NCI-H128 (cell line): Measurements from ENCODE around the gene NOL4.
"Not testable (repeated sequence)": the region's sequence is repeated elsewhere in the genome, so short reads cannot be mapped to it uniquely, and the experiment has no call there.

Experiments
- DNase-seq: peaks from one replicate; lab custom pipeline; 2025; ENCODE audit not compliant: unreplicated experiment; lab: John Stamatoyannopoulos, UW

Gene NOL4

GRCh38 chr18:34224423-34225217 lies at the start of gene NOL4:
Gene NOL4 (minus strand): TSS chr18:34224913. CDS start chr18:34223253, 1,660 bp downstream.
- peak; percentile 98 for DNase-seq

GRCh38 chr18:34266029-34266428 lies 41.3 kb upstream of the NOL4 start:
- not testable (repeated sequence) for DNase-seq

- DNase-seq = no peak
Observed at GRCh38 chr18:34261865-34262780, 37.4 kb upstream of the NOL4 start.

DNA sequence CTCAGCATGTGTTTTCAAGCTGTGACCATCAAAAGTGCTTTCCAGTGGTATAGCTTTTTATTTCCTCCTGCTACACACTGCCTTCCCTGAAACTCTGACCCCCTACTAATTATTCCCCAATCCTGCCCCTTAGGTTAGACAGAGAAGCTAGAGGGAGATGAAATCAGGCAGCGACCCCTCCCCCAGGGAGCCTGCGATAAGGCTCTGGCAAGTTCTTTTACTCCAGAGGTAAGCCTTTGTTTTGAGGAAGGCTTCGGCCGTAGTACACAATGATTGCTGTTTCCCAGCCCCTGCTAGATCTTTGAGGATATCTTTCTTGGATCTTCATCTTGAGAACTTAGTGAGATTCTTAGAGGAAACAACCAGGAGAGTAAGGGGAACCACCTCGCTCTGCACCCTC lies 33.5 kb upstream of the NOL4 start:
- DNase-seq = no peak

GRCh38 chr18:34251919-34252318 lies 27.2 kb upstream of the NOL4 start:
- DNase-seq = no peak

- DNase-seq = no peak
Observed at GRCh38 chr18:34248727-34249126, 24.0 kb upstream of the NOL4 start.

DNA sequence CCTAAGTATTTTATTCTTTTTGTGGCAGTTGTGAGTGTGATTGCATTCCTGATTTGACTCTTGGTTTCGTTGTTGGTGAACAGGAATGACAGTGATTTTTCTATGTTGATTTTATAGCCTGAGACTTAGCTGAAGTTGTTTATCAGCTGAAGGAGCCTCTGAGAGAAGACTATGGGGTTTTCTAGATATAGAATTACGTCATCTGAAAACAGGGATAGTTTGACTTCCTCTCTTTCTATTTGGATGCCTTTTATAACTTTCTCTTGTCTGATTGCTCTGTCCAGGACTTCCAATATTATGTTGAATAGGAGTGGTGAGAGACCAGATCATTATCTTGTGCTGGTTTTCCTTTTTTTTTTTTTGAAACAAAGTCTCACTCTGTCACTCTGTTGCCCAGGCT lies 18.0 kb upstream of the NOL4 start:
- DNase-seq = no peak

- not testable (repeated sequence) for DNase-seq
Observed at GRCh38 chr18:34233781-34234388, 9.2 kb upstream of the NOL4 start.

DNA sequence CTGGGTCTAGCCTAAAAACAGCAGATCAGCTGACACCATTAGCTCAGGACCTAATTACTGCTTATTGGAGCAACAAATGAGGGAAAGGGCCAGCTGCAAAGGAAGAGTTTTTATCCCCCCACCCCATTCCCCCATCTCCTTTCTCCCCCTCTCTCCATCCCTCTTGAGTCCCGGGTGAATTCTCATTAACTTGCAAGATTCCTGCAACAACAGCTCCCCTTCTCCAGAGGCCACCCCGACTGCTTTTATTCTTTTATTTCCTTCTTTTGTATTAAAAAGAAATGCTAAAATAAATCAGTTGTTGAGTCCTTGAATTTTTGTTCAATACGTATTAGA lies 473 bp upstream of the NOL4 start:
- DNase-seq = no peak

DNA sequence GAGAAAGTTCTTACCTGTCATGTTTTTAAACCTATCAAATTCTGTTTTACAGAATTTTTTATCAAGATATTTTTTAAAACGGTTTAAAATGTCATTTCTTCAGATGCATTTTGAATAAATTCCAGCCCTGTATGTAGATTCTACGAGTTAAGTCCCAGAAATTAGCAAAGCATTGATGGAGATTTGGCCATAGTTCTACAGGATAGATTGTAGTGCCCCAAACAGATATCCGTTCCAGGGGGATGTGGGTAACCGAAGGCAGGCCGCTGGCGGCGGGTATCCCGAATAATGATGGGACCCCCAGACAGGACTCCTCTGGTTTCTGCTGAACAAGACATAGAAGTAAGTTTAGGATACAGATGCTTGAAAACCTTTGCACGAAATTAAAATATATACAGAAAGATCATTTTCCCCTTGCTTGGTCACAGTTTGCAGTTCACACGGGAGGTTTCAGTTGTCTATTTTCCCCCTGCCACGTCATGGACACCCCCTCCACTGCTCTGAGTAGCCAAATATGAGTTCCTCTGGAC lies 755 bp downstream of the NOL4 start:
- no peak for DNase-seq

GRCh38 chr18:34223164-34223892 lies 1.4 kb downstream of the NOL4 start:
- no peak for DNase-seq

DNA sequence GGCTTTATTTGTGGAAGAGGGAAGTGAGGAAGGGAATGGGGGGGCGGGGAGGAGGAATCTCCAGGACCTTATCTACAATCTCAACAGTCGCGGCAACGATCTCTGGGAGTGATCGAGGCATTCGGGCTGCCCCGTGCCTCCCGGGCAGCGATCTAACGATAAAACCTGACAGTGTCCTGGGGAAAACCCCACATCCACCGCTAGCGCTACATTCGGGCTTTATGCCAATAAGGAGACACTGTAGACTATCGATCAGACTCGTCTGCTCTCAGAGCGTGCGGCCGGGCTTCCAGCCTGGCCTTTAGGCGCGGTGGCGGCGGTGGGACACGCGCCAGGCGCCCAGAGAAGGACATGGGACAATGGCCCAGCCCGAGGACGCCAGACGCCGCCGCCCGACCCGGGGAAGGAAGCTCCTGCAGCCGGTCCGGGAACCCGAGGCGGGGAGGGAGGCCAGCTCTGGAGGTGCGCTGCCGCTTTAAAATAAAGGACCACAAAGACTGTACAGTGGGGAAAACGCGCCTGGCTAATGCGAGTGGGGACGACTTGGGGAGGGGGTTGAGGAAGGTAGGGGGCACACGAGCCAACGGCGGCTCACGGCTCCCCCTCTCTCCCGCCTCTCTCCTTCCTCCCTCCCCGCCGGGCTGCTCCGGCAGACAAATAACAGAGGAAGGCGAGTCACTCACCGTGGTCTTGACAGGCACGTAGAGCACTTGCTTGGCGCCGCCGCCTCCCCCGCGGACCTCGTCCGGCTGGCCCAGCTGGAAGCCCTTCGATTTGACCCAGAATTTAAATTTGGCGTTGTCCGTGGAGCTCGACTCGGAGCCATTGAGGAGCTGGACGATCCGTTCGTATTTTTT lies 2.2 kb downstream of the NOL4 start:
- peak; percentile 73 for DNase-seq

DNA sequence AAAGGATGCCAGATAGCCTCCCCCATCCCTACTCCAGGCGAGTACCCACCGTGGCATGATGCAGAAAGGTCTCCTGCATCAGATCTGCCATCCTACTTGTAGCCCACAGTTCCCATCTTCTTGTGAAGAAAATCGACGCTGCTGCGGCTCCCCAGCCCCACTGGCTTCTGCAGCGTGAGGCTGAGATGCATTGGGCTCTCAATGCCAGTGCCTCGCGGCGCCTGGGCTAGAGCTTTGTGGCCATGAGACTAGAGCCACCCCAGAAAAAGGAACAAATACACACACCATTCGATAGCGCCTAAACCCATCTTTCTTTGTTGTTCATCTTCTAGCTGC lies 2.8 kb downstream of the NOL4 start:
- DNase-seq = peak; percentile 64

DNA sequence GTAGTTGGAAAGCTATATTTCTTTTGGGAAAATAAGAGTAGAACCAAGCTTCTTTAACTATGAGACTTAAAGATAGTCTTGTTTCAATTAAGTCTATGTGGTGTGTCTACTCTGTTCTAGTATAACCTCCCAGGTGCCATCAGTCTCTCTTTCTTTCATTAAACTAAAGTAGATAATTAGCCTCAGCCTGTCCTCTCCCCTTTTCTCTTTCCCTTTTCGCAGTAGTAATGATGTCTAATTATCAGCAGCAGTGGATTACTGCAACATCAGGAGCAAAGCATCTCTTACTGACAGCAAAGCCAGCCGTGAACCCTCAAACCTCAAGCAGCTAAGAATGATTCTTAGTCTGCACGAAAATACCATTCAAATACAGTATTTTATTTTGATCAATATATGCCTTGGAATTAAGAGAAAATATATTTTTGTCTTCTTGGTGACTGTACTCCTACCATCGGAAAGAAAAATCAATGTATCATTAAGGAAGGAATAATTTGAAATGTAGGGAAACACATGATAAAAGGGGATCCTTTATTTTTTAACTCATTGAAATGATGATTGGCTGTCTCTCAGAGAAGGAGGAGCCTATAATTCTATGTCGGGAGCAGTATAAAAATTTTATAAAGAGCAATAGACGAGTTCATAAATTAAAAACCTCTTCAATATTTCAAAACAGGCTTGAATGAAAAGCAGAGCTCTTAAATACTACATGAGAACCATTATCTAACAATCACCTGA lies 4.5 kb downstream of the NOL4 start:
- no peak for DNase-seq

- peak; percentile 81 for DNase-seq
Observed at GRCh38 chr18:34219651-34220050, 5.1 kb downstream of the NOL4 start.

DNA sequence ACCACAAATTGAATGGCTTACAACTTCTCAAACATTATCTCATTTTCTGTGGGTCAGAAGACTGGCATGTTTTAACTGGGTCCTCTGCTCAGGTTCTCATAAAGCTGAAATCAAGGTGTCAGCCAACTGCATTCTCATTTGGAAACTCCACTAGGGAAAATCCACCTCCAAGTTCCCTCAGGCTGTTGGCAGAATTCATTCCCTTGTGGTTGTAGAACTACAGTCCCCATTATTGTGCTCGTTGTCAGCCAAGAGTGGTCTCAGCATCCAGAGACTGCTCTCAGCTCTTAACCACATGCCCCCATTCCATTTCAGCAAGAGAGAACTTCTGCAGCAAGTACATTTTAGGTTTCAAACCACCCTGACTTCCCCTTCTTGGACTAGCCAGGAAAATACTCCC lies 12.2 kb downstream of the NOL4 start:
- DNase-seq = no peak

- no peak for DNase-seq
Observed at GRCh38 chr18:34207344-34207851, 17.3 kb downstream of the NOL4 start.

- no peak for DNase-seq
Observed at GRCh38 chr18:34203866-34204265, 20.8 kb downstream of the NOL4 start.

DNA sequence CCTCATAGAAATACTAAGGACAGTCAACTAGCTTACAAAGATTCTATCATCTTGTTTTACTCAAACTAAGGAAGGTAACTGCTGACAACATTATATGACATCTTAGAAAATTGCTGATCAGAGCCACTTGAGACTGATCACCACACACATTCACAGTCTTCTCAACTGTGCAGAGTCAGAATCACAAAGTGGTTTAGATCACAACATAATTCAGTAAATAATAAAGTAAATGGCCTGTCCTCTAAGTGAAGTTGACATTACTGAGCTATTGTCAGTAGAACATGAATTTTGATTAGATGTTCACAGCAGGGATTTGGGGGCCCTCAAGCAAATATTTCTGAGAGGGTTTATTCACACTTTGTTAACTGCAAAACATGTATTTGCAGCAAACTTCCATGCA lies 28.5 kb downstream of the NOL4 start:
- no peak for DNase-seq
